OCI-LY7 (cell line): ENCODE measurements around the gene IL36B. TPM values are rescaled to one million over a fixed set of nuclear protein-coding genes. Genes with fewer than 3 reads are reported as not detected.

Experiments used
- BruUV-seq: library from RNA; stranded (reverse); fragments of 400-500 nt; replicated peaks from 2 replicates; lab custom pipeline; 2021; lab: Mats Ljungman, UMichigan
- CTCF ChIA-PET: fragments of 300-600 bp; sonication (Branson Sonifier 250); formaldehyde crosslinking; loops from one replicate; lab custom pipeline; 2022; ENCODE audit warnings: antibody characterized with exemption; ENCODE audit not compliant: unreplicated experiment; lab: Charles Lee
- POLR2A ChIA-PET: fragments of 300-600 bp; sonication (Branson Sonifier 250); formaldehyde crosslinking; loops from one replicate; lab custom pipeline; 2022; ENCODE audit warnings: antibody characterized with exemption; lab: Charles Lee
- DNase-seq: peaks from one replicate; pipeline ENCODE4 v3.0.0-alpha.2; 2015; ENCODE audit warnings: low spot score
- H2AFZ ChIP-seq: fragments of 200-600 bp; sonication (generic), shearing (Covaris generic); 2 replicates; pipeline ENCODE4 v1.6.1; 2014; ENCODE audit warnings: mild to moderate bottlenecking, antibody characterized with exemption, low read length, moderate library complexity
- H3K27ac ChIP-seq: fragments of 200-600 bp; sonication (generic); 2 replicates; pipeline ENCODE4 v1.5.1; 2014; ENCODE audit warnings: mixed run types, low read depth, mild to moderate bottlenecking, moderate library complexity, low read length, inconsistent platforms; ENCODE audit not compliant: poor library complexity, severe bottlenecking
- H3K36me3 ChIP-seq: fragments of 200-600 bp; sonication (generic); 2 replicates; pipeline ENCODE4 v1.6.1; 2014; ENCODE audit warnings: mild to moderate bottlenecking, antibody characterized with exemption, low read length, moderate library complexity, mixed read lengths; ENCODE audit not compliant: insufficient read depth
- H3K4me1 ChIP-seq: fragments of 200-600 bp; sonication (generic); 2 replicates; pipeline ENCODE4 v1.5.1; 2014; ENCODE audit warnings: mild to moderate bottlenecking, low read length; ENCODE audit not compliant: insufficient read depth, poor library complexity, severe bottlenecking
- H3K4me2 ChIP-seq: fragments of 200-600 bp; sonication (generic); 2 replicates; pipeline ENCODE4 v1.6.1; 2014; ENCODE audit warnings: mild to moderate bottlenecking, low read length
- H3K4me3 ChIP-seq: fragments of 200-600 bp; sonication (generic); 2 replicates; pipeline ENCODE4 v1.5.1; 2014; ENCODE audit warnings: mild to moderate bottlenecking, low read depth, low read length; ENCODE audit not compliant: poor library complexity, severe bottlenecking
- H3K79me2 ChIP-seq: fragments of 200-600 bp; sonication (generic); 2 replicates; pipeline ENCODE4 v1.6.1; 2016; ENCODE audit warnings: low read depth, mild to moderate bottlenecking, low read length, moderate library complexity, mixed read lengths; ENCODE audit not compliant: insufficient read depth
- H3K9me2 ChIP-seq: fragments of 200-600 bp; sonication (generic); 2 replicates; pipeline ENCODE4 v1.6.1; 2016; ENCODE audit warnings: mild to moderate bottlenecking, low read length, mixed read lengths; ENCODE audit not compliant: insufficient read depth
- H3K9me3 ChIP-seq: fragments of 200-600 bp; sonication (generic); 2 replicates; pipeline ENCODE4 v1.6.1; 2014; ENCODE audit warnings: mild to moderate bottlenecking, mixed run types, low read length, mixed read lengths
- H4K20me1 ChIP-seq: fragments of 200-600 bp; sonication (generic); 2 replicates; pipeline ENCODE4 v1.6.1; 2014; ENCODE audit warnings: mild to moderate bottlenecking, antibody characterized with exemption, low read length, moderate library complexity, mixed read lengths; ENCODE audit not compliant: insufficient read depth
- EZH2phosphoT487 ChIP-seq: fragments of 200-600 bp; sonication (generic); IDR thresholded peaks from 2 replicates; pipeline ENCODE4 v1.6.1; 2018; ENCODE audit warnings: low read depth, borderline replicate concordance, mild to moderate bottlenecking, mixed run types, antibody characterized with exemption, low read length, moderate library complexity, mixed read lengths
- intact Hi-C: fragments of 100-400 bp; cut with micrococcal nuclease; formaldehyde crosslinking; loops from one replicate; pipeline ENCODE4 v1.10.0; 2022; ENCODE audit not compliant: unreplicated experiment
- total RNA-seq, 2 experiments: library from RNA; depleted of rRNA in 1 of 2; stranded (reverse); fragments of >200 nt in 1 of 2; shearing (Covaris generic) in 1 of 2; gene quantifications; 2 replicates each; pipeline ENCODE4 v1.2.3, GENCODE V29; 2014 to 2022
- TF ChIP-seq, protein P1 (sequence below): fragments of 200-600 bp; sonication (generic); conservative IDR thresholded peaks from 2 replicates; pipeline ENCODE4 v1.5.1; 2014; ENCODE audit warnings: mild to moderate bottlenecking, antibody characterized with exemption, low read length, moderate library complexity, mixed read lengths

IL36B gene
- total RNA-seq, 2 experiments from 2014 or later: not detected

DNA sequence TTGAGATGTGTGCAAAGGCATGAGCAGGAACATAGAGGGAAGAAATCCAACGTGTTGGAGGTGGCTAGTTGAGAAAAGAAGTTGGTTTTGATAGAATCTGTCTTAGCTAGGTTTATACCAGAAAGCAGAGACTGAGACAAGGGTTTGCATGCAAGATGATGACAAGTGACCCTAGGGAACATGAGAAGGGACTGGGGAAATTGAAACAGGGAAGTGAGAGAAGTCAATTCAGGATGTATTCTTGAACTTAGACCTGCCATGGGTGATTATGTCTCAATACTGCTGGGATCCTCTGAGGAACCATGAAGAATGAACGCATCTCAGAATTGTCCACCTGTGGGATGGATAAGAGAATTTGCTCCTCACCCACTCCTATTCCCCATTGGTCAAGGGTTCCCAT lies 26.9 kb downstream of the IL36B start:
- Histone ChIP-seq H3K4me2 (no peak overlapping the region), H2AFZ (no peak overlapping the region), H3K79me2 (no peaks in the 10 kb centered on the region), H3K9me2 (no peaks in the 10 kb centered on the region), H3K27ac (no peak overlapping the region), H3K36me3 (no peaks in the 10 kb centered on the region), H4K20me1 (no peaks in the 10 kb centered on the region), H3K4me1 (no peaks in the 10 kb centered on the region), H3K4me3 (no peak overlapping the region), H3K9me3 (no peaks in the 10 kb centered on the region)
- no TSS peak for BruUV-seq
- CTCF ChIA-PET: no interaction called here
- TF ChIP-seq, protein P1, sequence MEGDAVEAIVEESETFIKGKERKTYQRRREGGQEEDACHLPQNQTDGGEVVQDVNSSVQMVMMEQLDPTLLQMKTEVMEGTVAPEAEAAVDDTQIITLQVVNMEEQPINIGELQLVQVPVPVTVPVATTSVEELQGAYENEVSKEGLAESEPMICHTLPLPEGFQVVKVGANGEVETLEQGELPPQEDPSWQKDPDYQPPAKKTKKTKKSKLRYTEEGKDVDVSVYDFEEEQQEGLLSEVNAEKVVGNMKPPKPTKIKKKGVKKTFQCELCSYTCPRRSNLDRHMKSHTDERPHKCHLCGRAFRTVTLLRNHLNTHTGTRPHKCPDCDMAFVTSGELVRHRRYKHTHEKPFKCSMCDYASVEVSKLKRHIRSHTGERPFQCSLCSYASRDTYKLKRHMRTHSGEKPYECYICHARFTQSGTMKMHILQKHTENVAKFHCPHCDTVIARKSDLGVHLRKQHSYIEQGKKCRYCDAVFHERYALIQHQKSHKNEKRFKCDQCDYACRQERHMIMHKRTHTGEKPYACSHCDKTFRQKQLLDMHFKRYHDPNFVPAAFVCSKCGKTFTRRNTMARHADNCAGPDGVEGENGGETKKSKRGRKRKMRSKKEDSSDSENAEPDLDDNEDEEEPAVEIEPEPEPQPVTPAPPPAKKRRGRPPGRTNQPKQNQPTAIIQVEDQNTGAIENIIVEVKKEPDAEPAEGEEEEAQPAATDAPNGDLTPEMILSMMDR: no peak
- no peak for TF ChIP-seq EZH2phosphoT487
- POLR2A ChIA-PET: no interaction called here
- intact Hi-C loops: no loop called here
- no peak for DNase-seq

- Histone ChIP-seq H3K79me2 (no peaks in the 10 kb centered on the region), H3K9me2 (no peaks in the 10 kb centered on the region), H3K36me3 (no peaks in the 10 kb centered on the region), H3K4me3 (no peak overlapping the region), H3K4me1 (no peaks in the 10 kb centered on the region), H2AFZ (no peak overlapping the region), H4K20me1 (no peaks in the 10 kb centered on the region), H3K4me2 (no peak overlapping the region), H3K27ac (no peak overlapping the region), H3K9me3 (no peaks in the 10 kb centered on the region)
- intact Hi-C loops: no loop called here
- ChIA-PET POLR2A (interaction anchor here (0.5 kb wide), 1 partner anchor 116 kb away, joined by 4 read pairs; no protein-coding TSS in a partner anchor), CTCF (no interaction called here)
- BruUV-seq: no TSS peak
- no peak for TF ChIP-seq EZH2phosphoT487
- TF ChIP-seq, protein P1: no peak
- no peak for DNase-seq
These were observed 27.9 kb downstream of the IL36B start for GRCh38 chr2:113024764-113025163.

DNA sequence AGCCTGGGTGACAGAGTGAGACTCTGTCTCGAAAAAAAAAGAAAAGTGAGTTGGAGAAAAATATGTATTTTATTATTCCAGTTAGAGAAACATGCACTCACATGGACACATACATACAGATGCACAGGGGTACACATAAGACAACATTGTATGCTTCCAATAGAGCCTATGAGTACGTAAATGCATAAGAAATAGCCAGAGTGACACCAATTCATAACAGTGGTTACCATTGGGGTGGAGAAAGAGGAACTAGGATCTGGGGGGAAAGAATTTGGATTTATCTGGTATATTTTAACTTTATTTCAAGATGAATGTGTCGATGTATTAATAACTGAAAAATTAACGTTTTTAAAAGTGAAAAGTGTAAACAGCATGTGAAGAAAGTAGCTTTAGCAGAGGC lies 31.4 kb downstream of the IL36B start:
- intact Hi-C loops: no loop called here
- no peak for TF ChIP-seq EZH2phosphoT487
- TF ChIP-seq, protein P1: no peak
- Histone ChIP-seq H3K4me1 (no peaks in the 10 kb centered on the region), H3K27ac (no peak overlapping the region), H2AFZ (no peak overlapping the region), H3K9me3 (no peaks in the 10 kb centered on the region), H3K79me2 (no peaks in the 10 kb centered on the region), H3K36me3 (no peaks in the 10 kb centered on the region), H3K4me3 (no peak overlapping the region), H3K9me2 (no peaks in the 10 kb centered on the region), H4K20me1 (no peaks in the 10 kb centered on the region), H3K4me2 (no peak overlapping the region)
- ChIA-PET POLR2A (no interaction called here), CTCF (no interaction called here)
- DNase-seq: no peak
- no TSS peak for BruUV-seq
